GM23248 (cell line): ENCODE measurements around the gene THSD4. TPM values are rescaled to one million over a fixed set of nuclear protein-coding genes. Genes with fewer than 3 reads are reported as not detected.

Experiments used
- DNase-seq: peaks from one replicate; pipeline ENCODE4 v3.0.0-alpha.2; 2015
- H2AFZ ChIP-seq: fragments of 200-600 bp; sonication (generic); 2 replicates; pipeline ENCODE4 v1.6.1; 2016; ENCODE audit warnings: antibody characterized with exemption
- H3F3A ChIP-seq: fragments of 200-600 bp; sonication (generic); 2 replicates; pipeline ENCODE4 v1.6.1; 2016; ENCODE audit warnings: mild to moderate bottlenecking, antibody characterized with exemption, mixed run types; ENCODE audit not compliant: insufficient read depth
- H3K27ac ChIP-seq: fragments of 200-600 bp; sonication (generic); 2 replicates; pipeline ENCODE4 v1.5.1; 2016; ENCODE audit warnings: mild to moderate bottlenecking
- H3K27me3 ChIP-seq: fragments of 200-600 bp; sonication (generic); replicated peaks from 2 replicates; pipeline ENCODE4 v1.6.1; 2016; ENCODE audit warnings: mild to moderate bottlenecking; ENCODE audit not compliant: insufficient read depth
- H3K36me3 ChIP-seq: fragments of 200-600 bp; sonication (generic); 2 replicates; pipeline ENCODE4 v1.6.1; 2016; ENCODE audit warnings: low read depth, mild to moderate bottlenecking
- H3K4me1 ChIP-seq: fragments of 200-600 bp; sonication (generic); 2 replicates; pipeline ENCODE4 v1.6.1; 2016; ENCODE audit warnings: mild to moderate bottlenecking; ENCODE audit not compliant: insufficient read depth
- H3K4me2 ChIP-seq: fragments of 200-600 bp; sonication (generic); one replicate; pipeline ENCODE4 v1.6.1; 2016; ENCODE audit warnings: mild to moderate bottlenecking; ENCODE audit not compliant: unreplicated experiment
- H3K4me3 ChIP-seq: fragments of 200-600 bp; sonication (generic); 2 replicates; pipeline ENCODE4 v1.5.1; 2016; ENCODE audit warnings: mild to moderate bottlenecking
- H3K79me2 ChIP-seq: fragments of 200-600 bp; sonication (generic); 2 replicates; pipeline ENCODE4 v1.6.1; 2016; ENCODE audit warnings: mild to moderate bottlenecking; ENCODE audit not compliant: insufficient read depth
- H3K9ac ChIP-seq: fragments of 200-600 bp; sonication (generic); 2 replicates; pipeline ENCODE4 v1.6.1; 2016; ENCODE audit warnings: mild to moderate bottlenecking
- H3K9me2 ChIP-seq: fragments of 200-600 bp; sonication (generic); 2 replicates; pipeline ENCODE4 v1.6.1; 2016; ENCODE audit warnings: mixed run types, mild to moderate bottlenecking, moderate library complexity; ENCODE audit not compliant: insufficient read depth
- H3K9me3 ChIP-seq: fragments of 200-600 bp; sonication (generic); one replicate; pipeline ENCODE4 v1.6.1; 2017; ENCODE audit warnings: low read depth
- H4K20me1 ChIP-seq: fragments of 200-600 bp; sonication (generic); 2 replicates; pipeline ENCODE4 v1.6.0; 2016; ENCODE audit not compliant: insufficient read depth
- EZH2 ChIP-seq: fragments of 200-600 bp; sonication (generic); IDR thresholded peaks from 2 replicates; pipeline ENCODE4 v1.6.1; 2018; ENCODE audit warnings: antibody characterized with exemption, mild to moderate bottlenecking; ENCODE audit not compliant: insufficient read depth, poor library complexity, severe bottlenecking
- EZH2phosphoT487 ChIP-seq: fragments of 200-600 bp; sonication (generic); IDR thresholded peaks from 2 replicates; pipeline ENCODE4 v1.6.1; 2018; ENCODE audit warnings: antibody characterized with exemption, moderate library complexity, mild to moderate bottlenecking, low read depth; ENCODE audit not compliant: insufficient read depth
- WGBS, 2 experiments: methylation state at CpG; one replicate each; pipeline ENCODE4 v1.1.6; 2015 to 2017; ENCODE audit warnings: low lambda C conversion rate in 2 of 2, low coverage in 1 of 2; ENCODE audit errors: missing lambda C conversion rate in 2 of 2; 5-methylcytosine and 5-hydroxymethylcytosine counted together
- in situ Hi-C: fragments of 300-500 bp; cut with MboI; formaldehyde crosslinking; loops from 2 replicates; pipeline ENCODE4 v1.15.0; 2020
- polyA plus RNA-seq: library from polyadenylated mRNA; unstranded; fragments of >200 nt; fragmentation: Nextera tagmentation; extraction: Ambion mirVana; gene quantifications from 2 replicates; pipeline ENCODE4 v1.2.1, GENCODE V29; 2016
- total RNA-seq: library from RNA; depleted of rRNA; stranded (reverse); fragments of >200 nt; shearing (Covaris generic); gene quantifications from 2 replicates; pipeline ENCODE4 v1.2.3, GENCODE V29; 2014

The THSD4 gene
- total and polyA plus RNA-seq, 2 experiments from 2014 or later: 14.2 to 58.9 TPM

- in situ Hi-C loops: no loop called here
- Histone ChIP-seq H3K4me3 (no peak overlapping the region), H3K36me3 (peaks cover 6% of the 10 kb centered on the region; the same call in 1 of the 2 replicates), H3K27ac (no peak overlapping the region), H3K4me2 (no peak overlapping the region), H3F3A (no peaks in the 10 kb centered on the region), H4K20me1 (no peaks in the 10 kb centered on the region), H3K9me2 (no peaks in the 10 kb centered on the region), H3K27me3 (no peaks in the 10 kb centered on the region), H3K9ac (no peak overlapping the region), H2AFZ (no peak overlapping the region), H3K4me1 (0 out of 2 replicates have a peak, but pooled peaks cover 3% of the 10 kb centered on the region), H3K9me3 (no peaks in the 10 kb centered on the region), H3K79me2 (no peaks in the 10 kb centered on the region)
- no peak for DNase-seq
- no peak for TF ChIP-seq EZH2
- no peak for TF ChIP-seq EZH2phosphoT487
- 93 to 100% methylated on average over 2 of the region's 2 CpGs for WGBS, 2 experiments
Observed at GRCh38 chr15:71353171-71353570, 237.9 kb downstream of the THSD4 start.

- no peak overlapping the region for H3K4me3 ChIP-seq
- H4K20me1 ChIP-seq: no peaks in the 10 kb centered on the region
- 89 to 91% methylated on average over 3 of the region's 3 CpGs for WGBS, 2 experiments
- in situ Hi-C loops: no loop called here
- no peak overlapping the region for H3K4me2 ChIP-seq
- no peaks in the 10 kb centered on the region for H3K9me2 ChIP-seq
- no peaks in the 10 kb centered on the region for H3K79me2 ChIP-seq
- peaks cover 6% of the 10 kb centered on the region; the same call in 1 of the 2 replicates for H3K36me3 ChIP-seq
- DNase-seq: no peak
- no peaks in the 10 kb centered on the region for H3K27me3 ChIP-seq
- H3K9me3 ChIP-seq: no peaks in the 10 kb centered on the region
- no peaks in the 10 kb centered on the region for H3K4me1 ChIP-seq
- no peak overlapping the region for H2AFZ ChIP-seq
- no peak overlapping the region for H3K9ac ChIP-seq
- TF ChIP-seq EZH2: no peak
- no peak for TF ChIP-seq EZH2phosphoT487
- H3F3A ChIP-seq: no peaks in the 10 kb centered on the region
- H3K27ac ChIP-seq: no peak overlapping the region
Observed at GRCh38 chr15:71355268-71355667, 240.0 kb downstream of the THSD4 start.

GRCh38 chr15:71357321-71357732 lies 242.1 kb downstream of the THSD4 start:
- in situ Hi-C loops: no loop called here
- H3K27me3 ChIP-seq: no peaks in the 10 kb centered on the region
- no peak overlapping the region for H3K9ac ChIP-seq
- H3K4me2 ChIP-seq: no peak overlapping the region
- H3K36me3 ChIP-seq: peaks cover 4% of the 10 kb centered on the region; the same call in 1 of the 2 replicates
- no peak overlapping the region for H3K4me3 ChIP-seq
- no peak overlapping the region for H2AFZ ChIP-seq
- H3K9me3 ChIP-seq: no peaks in the 10 kb centered on the region
- no peak overlapping the region for H3K27ac ChIP-seq
- TF ChIP-seq EZH2phosphoT487 (no peak), EZH2 (no peak)
- H3K4me1 ChIP-seq: no peaks in the 10 kb centered on the region
- DNase-seq: no peak
- no peaks in the 10 kb centered on the region for H4K20me1 ChIP-seq
- no peaks in the 10 kb centered on the region for H3F3A ChIP-seq
- H3K9me2 ChIP-seq: no peaks in the 10 kb centered on the region
- WGBS, 2 experiments: 53 to 57% methylated on average over 9 of the region's 9 CpGs
- H3K79me2 ChIP-seq: no peaks in the 10 kb centered on the region

- Histone ChIP-seq H3K27ac (no peak overlapping the region), H3K4me3 (no peak overlapping the region), H3K27me3 (no peaks in the 10 kb centered on the region), H3K9ac (no peak overlapping the region), H4K20me1 (no peaks in the 10 kb centered on the region), H3K9me2 (no peaks in the 10 kb centered on the region), H3K36me3 (no peaks in the 10 kb centered on the region), H3K4me2 (no peak overlapping the region), H3K79me2 (no peaks in the 10 kb centered on the region), H3F3A (no peaks in the 10 kb centered on the region), H3K4me1 (no peaks in the 10 kb centered on the region), H2AFZ (no peak overlapping the region), H3K9me3 (no peaks in the 10 kb centered on the region)
- WGBS, 2 experiments: 89 to 96% methylated on average over 4 of the region's 4 CpGs
- in situ Hi-C loops: no loop called here
- no peak for TF ChIP-seq EZH2phosphoT487
- DNase-seq: no peak
Observed at GRCh38 chr15:71357967-71358366, 242.7 kb downstream of the THSD4 start.

GRCh38 chr15:71359246-71359645 lies 244.0 kb downstream of the THSD4 start:
- in situ Hi-C loops: no loop called here
- Histone ChIP-seq H3K4me2 (no peak overlapping the region), H3K27me3 (no peaks in the 10 kb centered on the region), H2AFZ (no peak overlapping the region), H3K9me2 (no peaks in the 10 kb centered on the region), H4K20me1 (no peaks in the 10 kb centered on the region), H3K27ac (no peak overlapping the region), H3K36me3 (no peaks in the 10 kb centered on the region), H3K4me3 (no peak overlapping the region), H3K9ac (no peak overlapping the region), H3K9me3 (no peaks in the 10 kb centered on the region), H3K79me2 (no peaks in the 10 kb centered on the region), H3F3A (no peaks in the 10 kb centered on the region), H3K4me1 (no peaks in the 10 kb centered on the region)
- TF ChIP-seq EZH2phosphoT487: no peak
- TF ChIP-seq EZH2: no peak
- WGBS, 2 experiments: 81 to 85% methylated on average over 7 of the region's 7 CpGs
- DNase-seq: no peak
